Central memory CD8-positive, alpha-beta T cell (primary cell): Measurements from ENCODE around the gene CFAP100.

Source experiments
- ATAC-seq: fragments of 150-1000 bp; cut with Tn5 transposase; replicated peaks from 2 replicates; pipeline ENCODE4 v1.10.0; 2022; ENCODE audit warnings: mild to moderate bottlenecking, moderate FRiP score, moderate number of reproducible peaks; ENCODE audit not compliant: poor library complexity, severe bottlenecking; ENCODE audit errors: extremely low read depth
- DNase-seq, 2 donors: peaks; one replicate each; pipeline ENCODE4 v3.0.0; 2021; ENCODE audit warnings: low spot score in 2 of 2
- H3K27ac Mint-ChIP-seq: one replicate; pipeline ENCODE4 v1.8.0; 2022; ENCODE audit warnings: low read depth, mild to moderate bottlenecking, moderate library complexity, mixed read lengths
- H3K27me3 Mint-ChIP-seq: one replicate; pipeline ENCODE4 v1.8.0; 2022; ENCODE audit warnings: mixed read lengths
- H3K36me3 Mint-ChIP-seq: one replicate; pipeline ENCODE4 v1.8.0; 2022; ENCODE audit warnings: mild to moderate bottlenecking, moderate library complexity, mixed read lengths; ENCODE audit not compliant: insufficient read depth
- H3K4me1 Mint-ChIP-seq: one replicate; pipeline ENCODE4 v1.8.0; 2022; ENCODE audit warnings: mixed read lengths
- H3K4me3 Mint-ChIP-seq: one replicate; pipeline ENCODE4 v1.8.0; 2022; ENCODE audit warnings: mild to moderate bottlenecking, moderate library complexity, mixed read lengths
- H3K9me3 Mint-ChIP-seq: one replicate; pipeline ENCODE4 v1.8.0; 2022; ENCODE audit warnings: mixed read lengths

CFAP100 gene

GRCh38 chr3:126451511-126451910 lies 56.8 kb downstream of the CFAP100 start:
- Mint-ChIP-seq H3K36me3 (peaks cover 36% of the 10 kb centered on the region), H3K27ac (no peak overlapping the region), H3K27me3 (no peaks in the 10 kb centered on the region), H3K4me3 (no peak overlapping the region), H3K9me3 (no peaks in the 10 kb centered on the region), H3K4me1 (peaks cover 40% of the 10 kb centered on the region)
- DNase-seq (no peak), ATAC-seq (no peak)

DNA sequence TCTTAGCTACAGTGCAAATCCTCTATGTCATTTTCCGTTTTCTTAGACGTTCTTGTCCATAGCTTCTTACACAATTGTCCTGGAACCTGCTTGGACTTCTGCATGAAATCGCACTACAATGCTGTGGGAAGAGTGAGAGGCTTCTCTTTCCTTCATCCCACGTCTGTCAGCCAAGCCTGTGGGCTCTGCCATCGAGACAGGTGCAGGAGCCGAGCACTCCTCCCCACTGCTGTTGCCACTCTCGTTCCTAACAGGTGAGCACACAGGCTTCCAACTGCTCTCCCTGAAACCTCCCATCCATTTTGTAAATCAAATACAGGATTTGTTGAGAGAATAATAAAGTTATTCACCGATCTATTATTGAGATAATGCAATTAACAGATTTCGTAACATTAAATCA lies 57.5 kb downstream of the CFAP100 start:
- ATAC-seq (no peak), DNase-seq (no peak)
- Mint-ChIP-seq H3K4me3 (no peak overlapping the region), H3K36me3 (peaks cover 42% of the 10 kb centered on the region), H3K27me3 (no peaks in the 10 kb centered on the region), H3K27ac (peak overlapping the region; percentile 38), H3K9me3 (no peaks in the 10 kb centered on the region), H3K4me1 (peaks cover 42% of the 10 kb centered on the region)

GRCh38 chr3:126454025-126454424 lies 59.3 kb downstream of the CFAP100 start:
- no peak for ATAC-seq
- no peak overlapping the region for H3K27ac Mint-ChIP-seq

GRCh38 chr3:126454437-126455198 lies 59.9 kb downstream of the CFAP100 start:
- Mint-ChIP-seq H3K27me3 (no peaks in the 10 kb centered on the region), H3K27ac (no peak overlapping the region), H3K4me1 (peaks cover 41% of the 10 kb centered on the region), H3K36me3 (peaks cover 59% of the 10 kb centered on the region), H3K4me3 (no peak overlapping the region), H3K9me3 (no peaks in the 10 kb centered on the region)
- DNase-seq (no peak), ATAC-seq (no peak)

More at GRCh38 chr3:126454025-126454424, 59.3 kb downstream of the CFAP100 start:
- H3K9me3 Mint-ChIP-seq, result no peaks in the 10 kb centered on the region
- no peak overlapping the region for H3K4me3 Mint-ChIP-seq
- peaks cover 41% of the 10 kb centered on the region for H3K4me1 Mint-ChIP-seq
- no peak for DNase-seq
- peaks cover 53% of the 10 kb centered on the region for H3K36me3 Mint-ChIP-seq
- H3K27me3 Mint-ChIP-seq, result no peaks in the 10 kb centered on the region

DNA sequence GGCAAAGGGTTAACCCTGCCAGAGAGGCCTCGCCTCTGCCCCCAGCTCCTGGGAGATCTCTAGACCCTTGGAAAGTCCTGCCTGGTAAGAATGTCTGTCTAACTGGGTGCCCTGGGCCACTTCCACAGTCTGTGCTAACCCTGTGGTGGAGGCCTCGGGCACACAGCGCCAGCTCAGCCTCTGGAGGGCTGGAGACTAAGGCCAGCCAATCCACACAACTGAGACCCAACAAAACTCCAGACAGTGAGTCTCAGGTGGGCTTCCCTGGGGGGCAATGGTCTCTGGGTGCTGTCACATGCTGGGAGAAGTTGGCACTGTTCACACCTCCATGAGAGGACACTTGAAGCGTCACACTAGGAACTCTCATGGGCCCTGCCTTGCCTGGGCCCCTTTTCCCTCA lies 61.5 kb downstream of the CFAP100 start:
- Mint-ChIP-seq H3K36me3 (peaks cover 66% of the 10 kb centered on the region), H3K4me1 (peaks cover 46% of the 10 kb centered on the region), H3K9me3 (no peaks in the 10 kb centered on the region), H3K27ac (no peak overlapping the region), H3K4me3 (no peak overlapping the region), H3K27me3 (no peaks in the 10 kb centered on the region)
- no peak for DNase-seq
- ATAC-seq, result no peak

DNA sequence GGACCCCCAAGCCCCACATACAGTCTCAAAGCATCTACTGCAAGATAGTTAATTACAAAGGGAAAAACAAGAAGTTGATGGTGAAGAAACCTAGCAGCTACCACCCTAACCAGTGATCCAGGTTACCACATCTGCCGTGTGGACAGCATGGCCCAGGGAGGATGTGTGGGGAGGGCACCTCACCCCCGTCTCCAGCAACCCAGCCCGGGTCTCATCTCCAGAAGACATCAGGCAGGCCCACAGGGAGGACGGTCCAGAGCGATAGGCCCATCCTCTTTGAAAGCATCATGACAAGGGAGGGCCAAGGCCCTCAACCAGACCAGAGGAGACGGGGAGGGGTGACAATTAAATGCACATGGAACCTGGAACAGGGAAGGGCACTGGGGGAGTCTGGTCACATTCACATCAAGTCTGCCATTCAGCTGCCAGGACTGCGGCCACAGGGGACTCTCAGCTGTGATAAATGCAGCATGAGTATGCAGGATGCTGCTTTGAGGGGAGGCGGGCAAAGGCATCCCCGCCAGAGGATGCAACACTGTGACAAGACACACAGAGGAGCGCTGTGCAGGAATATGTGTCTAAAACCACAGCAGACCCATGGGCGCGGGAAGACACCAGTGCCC lies 62.2 kb downstream of the CFAP100 start:
- Mint-ChIP-seq H3K4me3 (no peak overlapping the region), H3K27ac (no peak overlapping the region), H3K4me1 (peaks cover 40% of the 10 kb centered on the region), H3K36me3 (peaks cover 66% of the 10 kb centered on the region), H3K27me3 (no peaks in the 10 kb centered on the region), H3K9me3 (no peaks in the 10 kb centered on the region)
- no peak for DNase-seq
- ATAC-seq, result no peak

DNA sequence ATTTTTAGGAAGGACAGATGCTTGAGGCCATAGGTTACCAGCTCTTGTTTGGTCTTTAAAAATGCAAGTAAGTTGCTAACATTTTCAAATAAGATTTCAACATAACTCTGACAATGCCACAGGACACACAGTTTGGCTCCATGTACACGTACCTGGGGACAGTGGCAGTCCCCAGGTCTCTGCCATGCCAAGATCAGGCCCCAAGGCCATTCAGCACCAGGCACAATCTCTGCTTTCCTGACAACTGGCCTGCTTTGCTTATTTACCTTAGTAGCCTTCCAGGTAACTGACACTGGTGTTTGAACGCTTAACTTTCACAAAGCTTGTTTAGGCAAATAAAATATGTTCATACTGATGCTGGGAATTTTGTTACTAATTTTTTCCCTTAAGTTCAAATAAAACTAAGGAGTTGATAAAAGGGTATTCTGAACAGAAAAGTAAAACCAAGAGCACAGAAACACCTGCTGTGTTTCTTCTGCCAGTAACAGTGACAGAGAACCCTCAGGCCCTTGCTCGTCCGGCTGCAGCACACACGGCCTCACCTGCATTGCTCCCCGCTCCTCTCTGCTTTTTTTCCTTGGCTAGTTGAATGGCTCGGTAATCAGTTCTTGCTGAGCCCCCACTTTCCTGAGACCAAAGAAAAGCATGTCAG lies 64.5 kb downstream of the CFAP100 start:
- Mint-ChIP-seq H3K27ac (no peak overlapping the region), H3K27me3 (no peaks in the 10 kb centered on the region), H3K4me3 (no peak overlapping the region), H3K36me3 (peaks cover 69% of the 10 kb centered on the region), H3K9me3 (no peaks in the 10 kb centered on the region), H3K4me1 (peaks cover 35% of the 10 kb centered on the region)
- ATAC-seq (no peak), DNase-seq (no peak)

DNA sequence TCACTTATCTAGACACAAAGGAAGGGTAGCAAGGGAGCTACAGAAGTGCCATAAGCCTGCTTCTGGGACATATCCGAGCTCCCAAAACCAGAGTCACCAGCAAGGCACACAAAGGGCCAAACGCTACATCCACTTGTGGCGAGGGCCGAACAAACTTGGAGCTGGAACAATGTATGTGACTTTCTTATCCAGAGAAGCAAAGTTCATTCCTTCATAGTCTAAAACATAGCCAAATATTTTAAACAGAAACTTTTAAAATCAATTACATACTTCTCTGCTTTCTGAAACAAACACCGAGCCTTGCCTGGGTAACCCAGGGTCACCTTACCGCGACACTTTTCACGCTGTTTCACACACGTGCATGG lies 65.0 kb downstream of the CFAP100 start:
- no peaks in the 10 kb centered on the region for H3K27me3 Mint-ChIP-seq
- H3K9me3 Mint-ChIP-seq, result no peaks in the 10 kb centered on the region
- no peak for DNase-seq
- peaks cover 39% of the 10 kb centered on the region for H3K4me1 Mint-ChIP-seq
- H3K27ac Mint-ChIP-seq, result no peak overlapping the region
- no peak overlapping the region for H3K4me3 Mint-ChIP-seq
- H3K36me3 Mint-ChIP-seq, result peaks cover 68% of the 10 kb centered on the region
- ATAC-seq, result no peak

DNA sequence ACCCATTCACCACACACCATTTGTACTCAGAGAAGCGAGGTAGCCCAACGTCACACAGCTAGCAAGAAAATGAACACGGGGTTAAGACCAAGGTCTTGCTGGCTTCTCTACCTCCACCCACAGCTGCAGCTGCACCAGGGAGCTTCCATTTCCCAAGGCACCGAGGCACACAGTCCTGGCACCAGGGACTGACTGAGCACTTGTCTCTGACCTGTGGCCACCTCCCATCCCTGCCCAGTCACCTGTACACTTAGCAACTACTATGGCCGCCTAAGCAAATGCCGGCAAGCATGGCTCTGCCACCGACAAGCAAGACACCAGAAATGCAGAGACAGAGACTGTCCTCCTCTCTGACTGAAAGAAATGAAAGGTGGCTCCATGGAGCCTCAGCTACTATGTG lies 65.7 kb downstream of the CFAP100 start:
- ATAC-seq, result no peak
- Mint-ChIP-seq H3K9me3 (no peaks in the 10 kb centered on the region), H3K4me1 (peaks cover 37% of the 10 kb centered on the region), H3K4me3 (no peak overlapping the region), H3K27me3 (no peaks in the 10 kb centered on the region), H3K27ac (no peak overlapping the region), H3K36me3 (peaks cover 66% of the 10 kb centered on the region)
- no peak for DNase-seq

GRCh38 chr3:126461450-126462070 lies 66.9 kb downstream of the CFAP100 start:
- DNase-seq (no peak), ATAC-seq (no peak)
- Mint-ChIP-seq H3K4me1 (peaks cover 42% of the 10 kb centered on the region), H3K27ac (no peak overlapping the region), H3K36me3 (peaks cover 71% of the 10 kb centered on the region), H3K4me3 (no peak overlapping the region), H3K9me3 (no peaks in the 10 kb centered on the region), H3K27me3 (no peaks in the 10 kb centered on the region)

DNA sequence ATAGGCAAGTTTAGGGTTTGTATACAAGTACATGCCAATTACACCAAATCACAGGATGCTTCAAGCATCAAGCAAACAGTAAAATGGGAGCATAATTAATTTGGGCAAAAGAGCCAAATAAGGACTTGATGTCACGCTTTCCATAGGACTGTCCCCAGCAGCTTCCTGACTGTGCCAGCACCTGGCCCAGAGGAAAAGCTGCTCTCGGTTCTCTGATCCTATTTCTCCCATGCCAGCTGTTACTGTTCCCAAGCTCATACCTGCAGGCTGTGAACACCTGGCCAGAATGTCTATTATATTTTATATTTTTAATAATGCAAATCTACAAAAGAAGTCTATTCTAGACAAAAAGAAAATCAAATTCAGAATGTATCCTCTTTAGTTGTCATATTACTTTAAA lies 68.8 kb downstream of the CFAP100 start:
- Mint-ChIP-seq H3K4me1 (peaks cover 38% of the 10 kb centered on the region), H3K27me3 (no peaks in the 10 kb centered on the region), H3K4me3 (no peak overlapping the region), H3K9me3 (no peaks in the 10 kb centered on the region), H3K27ac (no peak overlapping the region), H3K36me3 (peaks cover 64% of the 10 kb centered on the region)
- DNase-seq, result no peak
- no peak for ATAC-seq

GRCh38 chr3:126464093-126464492 lies 69.4 kb downstream of the CFAP100 start:
- DNase-seq (no peak), ATAC-seq (no peak)
- no peaks in the 10 kb centered on the region for H3K9me3 Mint-ChIP-seq
- no peak overlapping the region for H3K27ac Mint-ChIP-seq
- peaks cover 41% of the 10 kb centered on the region for H3K4me1 Mint-ChIP-seq
- no peak overlapping the region for H3K4me3 Mint-ChIP-seq
- no peaks in the 10 kb centered on the region for H3K27me3 Mint-ChIP-seq
- H3K36me3 Mint-ChIP-seq, result peaks cover 65% of the 10 kb centered on the region
